ENCODE results near the gene OAF. TPM values are rescaled to one million over a fixed set of nuclear protein-coding genes. Genes with fewer than 3 reads are reported as not detected.
A peak's percentile ranks its signal among the peaks of the same experiment; 100 is the strongest.

Gene OAF
- total RNA-seq, 4 donors from 2014 or later = 74.7 to 192 (median 124) TPM

DNA sequence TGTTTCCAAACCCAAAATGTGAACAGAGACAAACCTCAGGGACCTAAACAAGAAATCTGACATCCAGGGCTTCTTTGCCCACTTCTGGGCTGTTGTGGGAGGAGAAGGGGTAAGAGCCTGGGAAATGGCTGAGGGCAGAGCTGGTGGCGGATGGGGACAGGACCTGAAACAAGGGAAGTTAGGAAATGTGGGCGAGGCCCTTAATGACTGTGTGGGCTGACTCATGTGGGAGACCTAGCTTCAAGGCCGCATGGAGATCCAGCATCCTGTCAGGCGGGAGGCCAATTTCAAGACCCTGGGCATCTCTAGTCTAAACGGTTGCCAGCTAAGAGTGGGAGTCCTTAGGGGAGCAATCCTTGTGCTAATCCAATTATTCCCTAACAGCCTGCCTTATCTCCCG is 2.1 kb upstream of the OAF start:
- H3K9me3 ChIP-seq = no peaks in the 10 kb centered on the region
- peaks cover 0 to 52% (median 30%) of the 10 kb centered on the region in 4 donors for H3K4me1 ChIP-seq
- TF ChIP-seq EP300 (IDR thresholded peaks at IDR 0.05) (peak in 1 of 2 donors; percentile 47), CTCF (IDR thresholded peaks at IDR 0.05) (no peak)
- H3K36me3 ChIP-seq = no peaks in the 10 kb centered on the region
- peak in 1 of 2 donors; percentile 63 for DNase-seq (ENCODE audit: low spot score in 2 of 2)
- no peak overlapping the region for H3K4me3 ChIP-seq
- 45 to 47% methylated on average over 6 of the region's 6 CpGs for WGBS, 2 donors
- peak overlapping the region; percentile 5 to 92 (median 86) for H3K27ac ChIP-seq
- no peaks in the 10 kb centered on the region for H3K27me3 ChIP-seq

DNA sequence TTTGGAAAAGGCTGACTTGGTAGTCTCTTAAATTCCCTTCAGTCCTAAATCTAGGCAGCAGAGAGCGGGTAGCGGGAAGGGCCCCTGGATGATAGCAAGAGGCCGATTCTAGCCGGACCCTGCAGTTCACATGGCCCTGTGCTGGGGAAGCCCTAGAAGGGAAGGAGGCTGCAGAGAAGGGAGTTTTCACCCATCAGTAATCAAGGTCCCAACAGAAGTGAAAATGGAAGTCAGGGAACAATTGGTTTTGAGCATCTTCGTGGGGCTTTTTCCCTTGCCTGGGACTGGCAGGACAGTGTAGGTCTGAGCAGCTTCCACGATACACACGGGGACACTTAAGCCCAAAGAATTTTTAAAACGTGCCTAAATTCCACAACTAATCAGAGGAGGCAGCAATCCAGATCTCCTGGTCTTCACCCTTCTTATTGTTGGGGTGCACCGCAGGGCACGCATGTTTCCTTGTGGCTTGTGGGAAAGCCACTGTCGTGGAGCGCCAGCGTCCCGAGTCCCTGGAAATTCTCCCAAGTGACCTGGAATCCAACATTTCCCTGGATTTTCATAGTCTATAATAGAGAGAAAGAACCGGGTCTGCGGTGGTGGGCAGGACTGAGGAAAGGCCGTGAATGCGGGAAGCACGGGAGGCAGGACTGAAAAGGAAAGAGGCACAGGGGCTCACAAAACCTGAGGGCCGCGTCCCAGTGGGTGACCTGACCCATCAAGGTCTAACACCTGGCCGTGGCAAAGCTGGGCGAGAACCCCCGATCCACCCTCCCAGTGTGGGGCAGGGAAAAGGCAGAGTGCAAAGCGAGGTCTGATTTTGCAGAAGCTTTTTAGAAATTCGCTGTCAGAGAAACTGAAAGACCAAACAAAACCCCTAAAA is 846 bp upstream of the OAF start:
- 10 to 13% methylated on average over 26 of the region's 26 CpGs for WGBS, 2 donors
- Histone ChIP-seq H3K4me3 (peak overlapping the region; percentile 58 to 95 (median 76)), H3K27me3 (no peaks in the 10 kb centered on the region), H3K27ac (peak overlapping the region; percentile 80 to 92 (median 88)), H3K9me3 (no peaks in the 10 kb centered on the region), H3K36me3 (peaks cover 0 to 7% (median 0%) of the 10 kb centered on the region in 3 donors), H3K4me1 (peaks cover 0 to 64% (median 39%) of the 10 kb centered on the region in 4 donors)
- no peak for DNase-seq (ENCODE audit: low spot score in 2 of 2)
- TF ChIP-seq EP300 (IDR thresholded peaks at IDR 0.05) (no peak), POLR2A (IDR thresholded peaks at IDR 0.05) (no peak), CTCF (IDR thresholded peaks at IDR 0.05) (no peak)

DNA sequence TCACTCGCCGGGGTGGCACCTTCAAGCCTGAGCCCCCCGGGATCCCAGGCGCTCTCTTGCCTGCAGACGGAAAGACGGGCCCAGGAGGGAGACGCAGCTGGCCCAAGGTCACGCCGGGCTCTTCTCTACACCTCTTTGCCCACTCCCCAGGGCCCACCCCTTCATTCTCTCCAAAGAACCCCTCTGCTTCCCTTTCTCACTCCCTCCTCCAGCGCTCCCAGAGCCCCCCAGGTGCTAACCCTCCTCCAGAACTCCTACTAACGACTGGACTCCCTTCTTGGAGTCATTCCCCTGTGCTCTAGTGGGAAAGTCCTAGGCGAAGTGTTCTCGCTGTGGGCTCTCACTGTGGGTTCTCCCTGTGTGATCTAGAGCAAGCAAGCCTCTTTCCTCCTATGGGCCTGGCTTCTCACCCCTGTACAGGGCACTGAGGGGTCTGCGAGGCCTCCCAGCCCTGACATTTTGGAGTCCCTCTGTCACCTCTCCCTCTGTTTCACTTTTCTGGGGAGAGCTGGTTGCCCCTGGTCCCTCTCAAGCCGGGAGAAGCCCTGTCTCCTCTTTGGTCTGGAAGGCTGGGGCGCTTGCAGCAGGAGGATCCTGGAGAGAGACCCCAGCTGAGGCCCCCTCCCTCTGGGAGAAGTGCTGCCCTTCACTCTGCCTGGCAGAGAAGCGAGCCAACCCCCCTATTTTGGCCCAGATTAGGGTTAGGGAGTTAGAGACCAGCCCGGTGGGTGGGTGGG is 858 bp downstream of the OAF start:
- H3K27ac ChIP-seq = peak overlapping the region; percentile 80 to 92 (median 88)
- no peak for TF ChIP-seq EP300 (IDR thresholded peaks at IDR 0.05)
- no peak for TF ChIP-seq CTCF (IDR thresholded peaks at IDR 0.05)
- TF ChIP-seq POLR2A (IDR thresholded peaks at IDR 0.05) = no peak

GRCh38 chr11:120212259-120212878 is 1.5 kb downstream of the OAF start:
- Histone ChIP-seq H3K9me3 (no peaks in the 10 kb centered on the region), H3K36me3 (peaks cover 0 to 10% (median 0%) of the 10 kb centered on the region in 3 donors), H3K4me1 (peaks cover 0 to 82% (median 58%) of the 10 kb centered on the region in 4 donors), H3K4me3 (peak overlapping the region; percentile 61 to 95 (median 84)), H3K27ac (peak overlapping the region; percentile 80 to 92 (median 88)), H3K27me3 (no peaks in the 10 kb centered on the region)
- TF ChIP-seq EP300 (IDR thresholded peaks at IDR 0.05) = no peak
- TF ChIP-seq CTCF (IDR thresholded peaks at IDR 0.05) = no peak
- TF ChIP-seq POLR2A (IDR thresholded peaks at IDR 0.05) = no peak
- 18 to 20% methylated on average over 13 of the region's 13 CpGs for WGBS, 2 donors
- no peak for DNase-seq (ENCODE audit: low spot score in 2 of 2)

More for the DNA sequence above, 858 bp downstream of the OAF start:
- Histone ChIP-seq H3K4me3 (peak overlapping the region; percentile 61 to 95 (median 84)), H3K36me3 (peaks cover 0 to 10% (median 0%) of the 10 kb centered on the region in 3 donors), H3K9me3 (no peaks in the 10 kb centered on the region), H3K4me1 (peaks cover 0 to 76% (median 52%) of the 10 kb centered on the region in 4 donors), H3K27me3 (no peaks in the 10 kb centered on the region)
- no peak for DNase-seq (ENCODE audit: low spot score in 2 of 2)
- WGBS, 2 donors = 4 to 6% methylated on average over 18 of the region's 18 CpGs
